Ishikawa (cell line): Measurements from ENCODE around the gene TBX2.

Experiments
- CEBPB ChIP-seq: IDR thresholded peaks from 2 replicates; pipeline ENCODE4 v1.6.1; 2012
- MAX ChIP-seq: IDR thresholded peaks from 2 replicates; pipeline ENCODE4 v1.6.1; 2012
- NFIC ChIP-seq: IDR thresholded peaks from 2 replicates; pipeline ENCODE4 v1.6.1; 2012
- RAD21 ChIP-seq: IDR thresholded peaks from 2 replicates; pipeline ENCODE4 v1.6.1; 2012; ENCODE audit warnings: low read depth
- TAF1 ChIP-seq: IDR thresholded peaks from 2 replicates; pipeline ENCODE4 v1.6.1; 2012; ENCODE audit warnings: low read depth, mild to moderate bottlenecking
- TCF12 ChIP-seq: IDR thresholded peaks from 2 replicates; pipeline ENCODE4 v1.6.1; 2012; ENCODE audit warnings: low read depth
- TEAD4 ChIP-seq: IDR thresholded peaks from 2 replicates; pipeline ENCODE4 v1.6.1; 2012
- YY1 ChIP-seq: IDR thresholded peaks from 2 replicates; pipeline ENCODE4 v1.6.1; 2012; ENCODE audit warnings: low read depth
- ZBTB7A ChIP-seq: IDR thresholded peaks from 2 replicates; pipeline ENCODE4 v1.6.1; 2012; ENCODE audit warnings: low read depth
- TF ChIP-seq, protein P1 (sequence below): IDR thresholded peaks from 2 replicates; pipeline ENCODE4 v1.6.1; 2012; ENCODE audit warnings: low read depth, mild to moderate bottlenecking

DNA sequence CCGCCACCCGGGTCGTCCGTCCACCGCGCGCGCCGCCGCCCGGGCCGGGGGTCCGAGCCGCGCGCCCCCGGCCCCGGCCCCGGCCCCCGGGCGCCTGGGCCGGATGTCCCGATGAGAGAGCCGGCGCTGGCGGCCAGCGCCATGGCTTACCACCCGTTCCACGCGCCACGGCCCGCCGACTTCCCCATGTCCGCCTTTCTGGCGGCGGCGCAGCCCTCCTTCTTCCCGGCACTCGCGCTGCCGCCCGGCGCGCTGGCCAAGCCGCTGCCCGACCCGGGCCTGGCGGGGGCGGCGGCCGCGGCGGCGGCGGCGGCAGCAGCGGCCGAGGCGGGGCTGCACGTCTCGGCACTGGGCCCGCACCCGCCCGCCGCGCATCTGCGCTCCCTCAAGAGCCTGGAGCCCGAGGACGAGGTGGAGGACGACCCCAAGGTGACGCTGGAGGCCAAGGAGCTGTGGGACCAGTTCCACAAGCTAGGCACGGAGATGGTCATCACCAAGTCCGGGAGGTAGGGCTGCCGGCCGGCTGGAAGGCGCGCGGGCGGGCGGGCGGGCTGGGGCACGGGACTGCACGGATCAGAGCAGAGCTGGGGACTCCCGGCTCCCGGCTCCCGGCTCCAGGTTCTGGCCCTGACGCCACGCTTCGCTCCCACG, 548 bp downstream of the TBX2 start:
- TF ChIP-seq MAX (no peak), NFIC (no peak), CEBPB (no peak), RAD21 (no peak), ZBTB7A (no peak), YY1 (no peak), TCF12 (no peak), TAF1 (no peak; the same call in 1 of the 2 replicates), TEAD4 (no peak)
- TF ChIP-seq, protein P1, sequence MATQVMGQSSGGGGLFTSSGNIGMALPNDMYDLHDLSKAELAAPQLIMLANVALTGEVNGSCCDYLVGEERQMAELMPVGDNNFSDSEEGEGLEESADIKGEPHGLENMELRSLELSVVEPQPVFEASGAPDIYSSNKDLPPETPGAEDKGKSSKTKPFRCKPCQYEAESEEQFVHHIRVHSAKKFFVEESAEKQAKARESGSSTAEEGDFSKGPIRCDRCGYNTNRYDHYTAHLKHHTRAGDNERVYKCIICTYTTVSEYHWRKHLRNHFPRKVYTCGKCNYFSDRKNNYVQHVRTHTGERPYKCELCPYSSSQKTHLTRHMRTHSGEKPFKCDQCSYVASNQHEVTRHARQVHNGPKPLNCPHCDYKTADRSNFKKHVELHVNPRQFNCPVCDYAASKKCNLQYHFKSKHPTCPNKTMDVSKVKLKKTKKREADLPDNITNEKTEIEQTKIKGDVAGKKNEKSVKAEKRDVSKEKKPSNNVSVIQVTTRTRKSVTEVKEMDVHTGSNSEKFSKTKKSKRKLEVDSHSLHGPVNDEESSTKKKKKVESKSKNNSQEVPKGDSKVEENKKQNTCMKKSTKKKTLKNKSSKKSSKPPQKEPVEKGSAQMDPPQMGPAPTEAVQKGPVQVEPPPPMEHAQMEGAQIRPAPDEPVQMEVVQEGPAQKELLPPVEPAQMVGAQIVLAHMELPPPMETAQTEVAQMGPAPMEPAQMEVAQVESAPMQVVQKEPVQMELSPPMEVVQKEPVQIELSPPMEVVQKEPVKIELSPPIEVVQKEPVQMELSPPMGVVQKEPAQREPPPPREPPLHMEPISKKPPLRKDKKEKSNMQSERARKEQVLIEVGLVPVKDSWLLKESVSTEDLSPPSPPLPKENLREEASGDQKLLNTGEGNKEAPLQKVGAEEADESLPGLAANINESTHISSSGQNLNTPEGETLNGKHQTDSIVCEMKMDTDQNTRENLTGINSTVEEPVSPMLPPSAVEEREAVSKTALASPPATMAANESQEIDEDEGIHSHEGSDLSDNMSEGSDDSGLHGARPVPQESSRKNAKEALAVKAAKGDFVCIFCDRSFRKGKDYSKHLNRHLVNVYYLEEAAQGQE, result no peak
